HTR-8/SVneo (cell line): Measurements from ENCODE around the gene ZBED1.
"Not testable (repeated sequence)": the region's sequence is repeated elsewhere in the genome, so short reads cannot be mapped to it uniquely, and the experiment has no call there.

Source experiments
- DNase-seq: peaks from one replicate; pipeline ENCODE4 v3.0.0; 2011; ENCODE audit warnings: low spot score, mixed read lengths; ENCODE audit not compliant: insufficient read length
- FAIRE-seq: peaks from 2 replicates; lab custom pipeline; 2011; peaks lifted over from hg19 to GRCh38; lab: Jason Lieb, UNC

ZBED1 gene

DNA sequence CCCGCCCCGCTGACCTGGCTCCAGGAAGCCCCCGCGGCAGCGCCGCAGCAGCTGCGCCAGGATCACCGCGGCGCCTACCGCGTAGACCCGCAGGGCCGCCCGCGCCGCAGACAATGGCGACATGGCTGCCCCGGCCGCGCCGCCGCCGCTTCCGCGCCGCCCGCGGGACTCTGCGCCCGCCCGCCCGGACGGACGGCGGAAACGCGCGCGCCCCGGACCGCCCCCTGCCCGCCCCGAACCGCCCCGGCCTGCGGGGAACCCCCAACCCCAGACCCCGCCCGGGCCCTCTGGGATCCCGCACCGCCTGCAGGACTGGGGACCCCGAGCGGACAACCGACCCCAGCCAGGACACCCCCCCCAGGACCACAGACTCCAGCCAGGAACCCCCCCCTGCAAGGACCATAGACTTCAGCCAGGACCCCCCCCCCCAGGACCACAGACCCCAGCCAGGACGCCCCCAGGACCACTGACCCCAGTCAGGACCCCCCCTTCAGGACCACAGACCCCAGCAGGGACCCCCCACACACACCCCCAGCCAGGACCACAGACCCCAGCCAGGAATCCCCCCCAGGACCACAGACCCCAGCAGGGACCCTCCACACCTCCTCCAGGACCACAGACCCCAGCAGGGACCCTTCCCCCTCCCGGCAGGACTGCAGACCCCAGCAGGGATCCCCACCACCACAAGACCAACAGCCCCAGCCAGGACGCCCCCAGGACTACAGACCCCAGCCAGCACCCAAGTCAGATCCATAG is at the start of gene ZBED1, which contains the start of gene DHRSX:
TSS of gene ZBED1 (minus strand) at position 174 of the 756 bp plus-strand sequence. CDS start 10,257 bp downstream, outside the sequence.
TSS of gene DHRSX (minus strand) at position 174 of the 756 bp plus-strand sequence. CDS start at position 123, 51 bp downstream.
- peak; percentile 22 for DNase-seq

DNA sequence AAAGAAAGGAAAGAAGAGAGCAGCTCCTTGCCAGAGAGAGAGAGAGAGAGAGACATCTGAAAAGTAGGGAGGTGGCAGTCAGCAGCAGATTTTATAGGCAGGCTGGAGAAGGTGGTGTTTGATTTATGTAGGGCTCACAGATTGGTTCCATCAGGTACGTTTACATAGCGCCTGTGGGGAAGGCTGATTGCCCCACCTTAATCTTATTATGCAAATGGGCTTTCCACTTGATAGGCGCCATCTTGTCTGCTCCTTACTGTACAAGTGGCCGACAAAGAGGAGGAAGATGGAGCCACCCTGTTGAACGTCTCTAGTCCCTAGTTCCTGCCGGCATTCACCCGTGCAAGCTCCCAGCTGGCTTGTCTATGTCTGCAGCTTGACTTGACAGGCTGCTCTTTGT is 49.1 kb upstream of the ZBED1 start:
- no peak for DNase-seq
- FAIRE-seq = no peak

More for the DNA sequence above, at the start of gene ZBED1, which contains the start of gene DHRSX:
- no peak for FAIRE-seq

DNA sequence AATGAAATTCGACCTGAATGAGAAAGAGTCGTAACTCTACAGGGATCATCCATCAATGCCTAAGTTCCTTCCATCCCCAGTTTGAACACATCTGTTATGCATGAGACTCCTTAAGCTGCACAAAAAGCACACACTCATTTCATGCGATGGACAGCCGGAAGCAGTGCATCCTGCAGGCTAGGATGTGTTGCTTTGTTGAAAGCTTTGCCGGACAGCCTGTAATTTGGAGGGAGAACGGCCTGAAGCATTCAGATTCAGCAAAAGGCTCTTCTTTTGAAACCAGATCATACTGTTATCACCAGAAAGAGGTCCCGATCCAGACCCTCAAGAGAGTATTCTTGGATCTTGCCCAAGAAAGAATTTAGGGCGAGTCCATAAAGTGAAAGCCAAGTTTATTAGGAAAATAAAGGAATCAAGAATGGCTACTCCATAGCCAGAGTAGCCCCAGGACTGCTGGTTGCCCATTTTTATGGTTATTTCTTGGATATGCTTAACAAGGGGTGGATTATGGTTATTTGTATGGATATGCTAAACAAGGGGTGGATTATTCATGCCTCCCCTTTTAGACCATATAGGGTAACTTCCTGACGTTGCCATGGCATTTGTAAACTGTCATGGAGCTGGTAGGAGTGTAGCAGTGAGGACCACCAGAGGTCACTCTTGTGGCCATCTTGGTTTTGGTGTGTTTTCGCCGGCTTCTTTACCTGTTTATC is 48.1 kb upstream of the ZBED1 start:
- FAIRE-seq (no peak), DNase-seq (no peak)

DNA sequence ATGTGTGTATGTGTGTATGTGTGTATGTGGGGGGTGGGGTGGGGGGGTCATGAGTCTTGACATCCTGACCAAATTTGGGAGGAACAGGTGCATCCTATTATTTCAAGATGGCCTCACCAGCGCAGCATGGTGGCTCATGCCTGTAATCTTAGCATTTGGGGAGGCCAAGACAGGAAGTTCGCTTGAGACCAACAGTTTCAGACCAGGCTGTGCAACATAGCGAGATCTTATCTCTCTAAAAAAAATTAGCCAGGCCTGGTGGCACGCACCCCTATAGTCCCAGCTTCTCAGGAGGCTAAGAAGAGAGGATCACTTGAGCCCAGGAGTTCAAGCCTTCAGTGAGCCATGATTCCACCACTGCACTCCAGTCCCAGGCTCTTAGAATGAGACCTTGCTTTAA is 47.0 kb upstream of the ZBED1 start:
- FAIRE-seq (no peak), DNase-seq (no peak)

DNA sequence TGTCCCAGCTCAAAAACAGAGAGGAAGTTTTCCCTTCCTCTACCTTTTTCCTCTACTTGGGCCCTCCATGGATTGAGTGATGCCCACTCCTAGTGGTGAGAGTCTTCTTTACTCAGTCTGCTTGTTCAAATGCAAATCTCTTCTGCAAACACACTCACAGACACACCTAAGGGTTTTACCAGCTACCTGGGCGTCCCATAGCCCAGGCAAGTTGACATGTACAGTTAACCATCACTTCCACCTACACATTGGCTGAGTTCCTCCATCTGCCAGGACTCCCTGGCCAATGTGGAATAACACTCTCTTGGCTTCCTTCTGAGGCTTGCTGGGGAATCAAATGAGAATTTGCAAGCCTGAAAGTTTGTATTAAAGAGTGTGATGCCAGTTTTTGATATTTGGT is 45.7 kb upstream of the ZBED1 start:
- no peak for DNase-seq
- no peak for FAIRE-seq

DNA sequence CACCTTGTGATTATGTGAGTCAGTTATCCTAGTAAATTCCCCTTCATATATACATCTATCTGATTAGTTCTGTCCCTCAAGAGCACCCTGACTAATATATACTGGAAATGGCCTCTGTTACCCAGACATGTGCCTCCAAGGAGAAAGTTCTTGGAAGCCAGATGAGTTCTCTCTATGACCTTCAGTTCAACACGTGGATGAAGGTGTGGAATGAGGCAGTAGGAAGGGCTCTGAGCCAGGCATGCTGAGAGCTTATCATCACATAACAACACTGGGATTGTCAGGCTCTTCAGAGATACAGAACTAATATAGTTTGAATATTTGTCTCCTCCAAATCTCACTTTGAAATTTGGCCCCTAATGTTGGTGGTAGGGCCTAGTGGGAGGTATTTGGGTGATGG is 44.4 kb upstream of the ZBED1 start:
- DNase-seq (no peak), FAIRE-seq (no peak)

DNA sequence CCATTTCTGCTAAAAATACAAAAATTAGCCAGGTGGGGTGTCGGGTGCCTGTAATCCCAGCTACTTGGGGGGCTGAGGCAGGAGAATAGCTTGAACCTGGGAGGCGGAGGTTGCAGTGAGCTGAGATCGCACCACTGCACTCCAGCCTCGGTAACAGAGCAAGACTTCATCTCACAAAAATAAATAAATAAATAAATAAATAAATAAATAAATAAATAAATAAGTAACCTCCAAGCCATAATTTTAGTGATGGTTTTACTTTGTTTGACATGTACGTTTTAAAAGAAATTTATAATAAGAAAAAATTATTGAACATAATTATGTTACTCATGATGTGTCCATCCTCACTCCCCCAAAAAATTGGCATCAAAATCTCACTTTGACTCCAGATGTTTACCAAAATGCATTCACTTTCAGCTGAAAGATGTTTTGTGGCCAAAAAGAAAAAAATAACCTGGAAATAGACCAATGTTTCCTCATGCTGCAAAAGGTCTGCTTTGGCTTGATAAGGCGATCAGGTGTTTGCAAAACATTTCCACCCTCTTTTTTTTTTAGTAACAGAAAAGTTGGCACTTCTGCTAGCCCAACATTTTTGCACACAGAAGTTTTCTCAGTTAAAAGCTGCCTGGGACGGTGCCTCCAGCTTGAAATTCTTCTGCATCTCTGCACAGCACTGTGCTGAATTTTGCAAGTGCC is 42.2 kb upstream of the ZBED1 start:
- no peak for FAIRE-seq

DNA sequence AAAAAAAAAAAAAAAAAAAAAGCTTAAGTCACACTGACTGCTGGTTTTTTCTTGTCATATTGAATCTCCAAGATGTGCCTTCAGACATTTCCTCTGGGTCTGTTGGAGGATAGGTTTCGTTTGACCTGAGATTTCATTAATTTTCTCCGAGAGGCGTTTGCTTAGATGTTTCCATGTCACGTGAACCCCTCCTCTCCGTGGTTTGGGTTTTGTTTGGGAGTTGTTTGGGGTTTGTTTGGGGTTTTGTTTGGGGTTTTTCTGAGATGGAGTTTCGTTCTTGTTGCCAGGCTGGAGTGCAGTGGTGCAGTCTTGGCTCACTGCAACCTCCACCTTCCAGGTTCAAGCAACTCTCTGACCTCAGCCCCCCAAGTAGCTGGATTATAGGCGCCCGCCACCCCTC is 40.8 kb upstream of the ZBED1 start:
- FAIRE-seq (no peak), DNase-seq (no peak)

More for the DNA sequence above, 42.2 kb upstream of the ZBED1 start:
- DNase-seq = no peak

DNA sequence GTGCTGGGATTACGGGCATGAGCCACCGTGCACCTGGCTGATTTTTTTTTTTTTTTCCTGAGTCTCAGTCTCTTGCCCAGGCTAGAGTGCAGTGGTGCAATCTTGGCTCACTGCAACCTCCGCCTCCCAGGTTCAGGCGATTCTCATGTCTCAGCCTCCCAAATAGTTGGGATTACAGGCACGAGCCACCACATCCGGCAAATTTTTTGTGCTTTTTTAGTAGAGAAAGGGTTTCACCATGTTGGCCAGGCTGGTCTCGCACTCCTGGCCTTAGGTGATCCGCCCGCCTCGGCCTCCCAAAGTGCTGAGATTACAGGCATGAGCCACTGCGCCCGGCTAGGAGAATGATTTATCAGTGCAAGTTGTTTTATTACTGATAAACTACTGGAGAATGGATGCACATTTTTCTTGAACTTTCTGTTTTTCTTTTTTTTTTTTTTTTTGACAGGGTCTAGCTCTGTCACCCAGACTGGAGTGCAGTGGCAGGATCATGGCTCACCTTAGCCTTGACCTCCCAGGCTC is 39.7 kb upstream of the ZBED1 start:
- no peak for FAIRE-seq
- no peak for DNase-seq

DNA sequence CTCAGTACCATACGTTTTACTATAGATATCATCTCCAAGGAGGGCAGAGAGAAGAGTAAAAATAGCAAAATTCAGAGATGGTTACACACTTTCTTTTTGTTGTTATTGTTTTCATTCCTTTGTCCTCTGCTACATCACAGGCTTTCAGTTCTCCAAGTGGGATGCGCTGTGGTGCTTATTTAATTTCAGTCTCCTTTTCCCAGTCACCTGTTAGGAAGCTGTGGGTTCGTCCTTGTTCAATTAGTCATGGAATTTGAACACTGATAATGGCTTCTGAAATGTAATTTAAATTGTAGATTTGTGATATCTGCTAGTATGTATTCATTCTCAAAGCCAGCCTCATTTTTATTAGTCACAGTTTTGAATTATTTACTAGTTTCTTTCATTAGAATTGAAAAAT is 38.8 kb upstream of the ZBED1 start:
- no peak for DNase-seq
- FAIRE-seq = no peak

DNA sequence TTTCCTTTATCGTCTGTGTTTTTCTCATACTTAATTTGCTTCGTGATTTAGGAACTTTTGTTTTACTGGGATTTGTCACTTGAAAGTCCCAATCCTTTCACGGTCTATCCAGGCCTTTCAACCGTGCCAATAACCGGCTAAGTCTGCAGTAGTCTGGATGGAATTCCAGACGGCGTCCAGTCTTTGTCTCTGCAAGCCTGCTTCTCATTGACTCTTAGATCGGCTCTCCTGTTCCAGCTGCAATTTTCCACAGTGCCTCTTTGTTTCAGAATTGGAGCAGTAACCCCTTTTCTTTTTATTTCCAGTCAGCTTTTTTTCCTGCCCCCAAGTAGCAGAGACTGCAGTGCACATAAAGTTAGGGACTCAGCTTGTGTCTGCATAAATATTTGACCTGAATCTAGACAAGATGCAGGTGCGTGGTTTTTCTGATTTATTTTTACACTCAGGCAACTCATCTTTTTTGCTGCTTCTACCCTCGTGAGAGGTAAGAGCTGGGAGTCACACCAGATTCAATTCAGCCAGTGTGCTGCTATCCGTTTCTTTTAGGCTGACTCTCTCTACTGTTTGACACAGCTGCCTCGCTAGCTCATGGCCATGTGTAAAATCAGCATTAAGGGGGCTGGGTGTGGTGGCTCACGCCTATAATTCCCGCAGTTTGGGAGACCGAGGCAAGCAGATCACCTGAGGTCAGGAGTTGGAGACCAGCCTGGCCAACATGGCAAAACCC is 37.4 kb upstream of the ZBED1 start:
- FAIRE-seq = no peak
- DNase-seq = no peak

DNA sequence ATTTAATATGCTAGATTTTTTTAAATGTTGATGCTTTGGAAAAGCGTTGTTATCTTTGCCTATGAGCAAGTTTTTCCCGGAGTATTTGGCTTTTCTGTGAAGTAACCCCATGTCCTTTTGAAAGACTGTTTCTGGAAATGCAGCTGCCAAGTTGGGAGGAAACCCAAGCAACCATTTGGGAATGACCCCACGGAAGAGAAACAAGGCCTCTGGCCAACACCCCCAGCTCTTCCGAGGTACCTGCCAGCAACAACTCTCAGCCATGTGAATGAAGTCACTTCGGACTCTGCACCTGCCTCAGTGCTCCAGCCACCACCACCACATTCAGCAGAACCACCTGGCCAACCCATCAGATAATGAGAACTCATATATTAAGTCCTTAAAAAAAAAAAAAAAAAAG is 36.2 kb upstream of the ZBED1 start:
- FAIRE-seq = no peak

DNA sequence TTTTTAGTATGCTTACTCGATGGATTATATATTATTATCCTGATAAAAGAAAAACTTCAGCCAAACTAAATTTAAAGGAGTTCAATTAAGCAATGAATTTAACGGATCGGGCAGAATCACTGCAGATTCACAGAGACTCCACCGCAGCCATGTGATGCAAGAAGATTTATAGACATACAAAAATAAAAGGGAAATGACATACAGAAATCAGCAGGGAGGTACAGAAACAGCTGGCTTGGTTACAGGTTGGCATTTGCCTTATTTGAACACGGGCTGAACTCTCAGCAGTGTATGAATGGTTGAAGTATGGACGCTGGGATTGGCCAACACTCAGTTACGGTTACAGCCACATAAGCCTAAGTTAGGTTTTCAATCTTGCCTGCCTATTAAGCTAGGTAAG is 35.4 kb upstream of the ZBED1 start:
- no peak for DNase-seq
- FAIRE-seq = no peak

More for the DNA sequence above, 36.2 kb upstream of the ZBED1 start:
- DNase-seq = no peak

DNA sequence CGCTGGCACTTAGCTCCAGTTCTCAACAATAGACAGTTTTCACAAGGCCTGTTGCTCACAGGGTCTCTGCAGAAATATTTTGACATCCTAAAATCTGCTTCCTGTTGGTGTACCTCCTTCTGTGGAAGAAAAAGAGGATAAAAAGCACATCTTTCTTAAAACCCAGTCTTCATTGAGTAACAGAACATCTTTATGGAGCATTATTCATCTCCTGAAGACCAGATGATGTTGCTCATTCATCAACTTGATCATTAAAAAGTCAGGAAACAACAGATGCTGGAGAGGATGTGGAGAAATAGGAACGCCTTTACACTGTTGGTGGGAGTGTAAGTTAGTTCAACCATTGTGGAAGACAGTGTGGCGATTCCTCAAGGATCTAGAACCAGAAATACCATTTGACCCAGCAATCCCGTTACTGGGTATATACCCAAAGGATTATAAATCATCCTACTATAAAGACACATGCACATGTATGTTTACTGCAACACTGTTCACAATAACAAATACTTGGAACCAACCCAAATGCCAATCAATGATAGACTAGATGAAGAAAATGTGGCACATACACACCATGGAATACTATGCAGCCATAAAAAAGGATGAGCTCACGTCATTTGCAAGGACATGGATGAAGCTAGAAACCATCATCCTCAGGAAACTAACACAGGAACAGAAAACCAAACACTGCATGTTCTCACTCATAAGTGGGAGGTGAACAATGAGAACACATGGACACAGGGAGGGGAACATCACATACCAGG is 33.7 kb upstream of the ZBED1 start:
- FAIRE-seq, DNase-seq: not testable (repeated sequence)

DNA sequence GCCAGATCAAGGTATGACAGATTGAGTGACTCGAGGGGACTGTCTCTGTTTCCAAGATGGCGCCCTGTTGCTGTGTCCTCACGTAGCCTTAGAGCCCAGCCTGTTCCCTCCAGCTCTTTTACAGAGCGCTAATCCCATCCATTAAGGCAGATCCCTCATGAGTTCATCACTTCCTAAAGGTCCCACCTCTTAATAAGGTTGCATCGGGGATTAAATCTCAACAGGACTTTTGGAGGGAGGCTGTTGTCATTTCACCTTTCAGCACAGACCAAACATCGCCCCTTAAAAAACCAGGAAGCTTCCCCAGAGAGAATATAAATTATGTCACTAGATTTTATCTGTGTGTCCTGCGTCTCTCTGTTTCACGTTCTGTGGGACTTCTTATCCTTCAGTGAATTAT is 32.6 kb upstream of the ZBED1 start:
- FAIRE-seq = no peak

DNA sequence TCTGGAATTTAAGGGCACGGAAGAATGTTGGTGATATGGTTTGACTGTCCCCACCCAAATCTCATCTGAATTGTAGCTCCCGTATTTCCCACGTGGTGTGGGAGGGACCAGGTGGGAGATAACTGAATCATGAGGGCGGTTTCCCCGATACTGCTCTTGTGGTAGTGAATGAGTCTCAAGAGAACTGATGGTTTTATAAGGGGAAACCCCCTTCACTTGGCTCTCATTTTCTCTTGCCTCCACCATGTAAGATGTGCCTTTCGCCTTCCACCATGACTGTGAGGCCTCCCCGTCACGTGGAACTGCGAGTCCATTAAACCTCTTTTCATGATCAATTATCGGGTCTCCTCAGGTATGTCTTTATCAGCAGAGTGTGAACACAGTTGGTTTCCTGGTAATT is 25.6 kb upstream of the ZBED1 start:
- DNase-seq = no peak
- no peak for FAIRE-seq

More for the DNA sequence above, 32.6 kb upstream of the ZBED1 start:
- no peak for DNase-seq

DNA sequence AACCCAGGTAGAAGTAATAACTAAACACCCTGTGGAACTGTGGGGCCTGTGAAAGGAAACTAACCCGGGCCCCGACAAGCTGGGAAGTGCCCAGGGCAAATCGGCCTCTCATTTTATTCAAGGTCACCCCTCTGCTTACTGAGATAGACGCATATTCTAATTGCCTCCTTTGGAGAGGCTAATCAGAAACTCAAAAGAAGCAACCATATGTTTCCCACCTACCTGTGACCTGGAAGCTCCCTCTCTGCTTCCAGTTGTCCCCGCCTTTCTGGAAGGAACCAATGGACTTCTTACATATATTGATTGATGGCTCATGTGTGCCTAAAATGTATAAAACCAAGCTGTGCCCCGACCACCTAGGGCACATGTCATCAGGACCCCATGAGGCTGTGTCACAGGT is 23.1 kb upstream of the ZBED1 start:
- no peak for FAIRE-seq
- DNase-seq = no peak

DNA sequence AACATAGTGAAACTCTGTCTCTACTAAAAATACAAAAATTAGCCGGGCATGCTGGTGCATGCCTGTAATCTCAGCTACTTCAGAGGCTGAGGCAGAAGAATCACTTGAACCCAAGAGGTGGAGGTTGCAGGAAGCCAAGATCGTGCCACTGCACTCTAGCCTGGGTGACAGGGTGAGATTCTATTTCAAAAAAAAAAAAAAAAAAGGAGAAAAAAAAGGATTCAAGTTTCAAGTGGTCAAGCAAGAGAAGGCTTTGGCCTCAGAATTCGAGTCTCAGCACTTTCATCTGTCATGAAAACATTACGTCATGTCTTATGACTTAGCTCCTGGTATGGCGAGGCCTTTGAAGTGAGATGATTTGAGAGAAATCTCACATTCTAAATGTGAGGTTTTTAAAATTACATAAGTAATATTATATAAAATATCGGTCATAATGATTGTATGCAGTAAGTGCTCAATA is 21.2 kb upstream of the ZBED1 start:
- no peak for FAIRE-seq
- DNase-seq = no peak
